ENCODE measurements around the gene TMEM17. TPM values are rescaled to one million over a fixed set of nuclear protein-coding genes. Genes with fewer than 3 reads are reported as not detected.

The TMEM17 gene
- total RNA-seq, 1 donor from 2014 or later = 0.99 TPM

DNA sequence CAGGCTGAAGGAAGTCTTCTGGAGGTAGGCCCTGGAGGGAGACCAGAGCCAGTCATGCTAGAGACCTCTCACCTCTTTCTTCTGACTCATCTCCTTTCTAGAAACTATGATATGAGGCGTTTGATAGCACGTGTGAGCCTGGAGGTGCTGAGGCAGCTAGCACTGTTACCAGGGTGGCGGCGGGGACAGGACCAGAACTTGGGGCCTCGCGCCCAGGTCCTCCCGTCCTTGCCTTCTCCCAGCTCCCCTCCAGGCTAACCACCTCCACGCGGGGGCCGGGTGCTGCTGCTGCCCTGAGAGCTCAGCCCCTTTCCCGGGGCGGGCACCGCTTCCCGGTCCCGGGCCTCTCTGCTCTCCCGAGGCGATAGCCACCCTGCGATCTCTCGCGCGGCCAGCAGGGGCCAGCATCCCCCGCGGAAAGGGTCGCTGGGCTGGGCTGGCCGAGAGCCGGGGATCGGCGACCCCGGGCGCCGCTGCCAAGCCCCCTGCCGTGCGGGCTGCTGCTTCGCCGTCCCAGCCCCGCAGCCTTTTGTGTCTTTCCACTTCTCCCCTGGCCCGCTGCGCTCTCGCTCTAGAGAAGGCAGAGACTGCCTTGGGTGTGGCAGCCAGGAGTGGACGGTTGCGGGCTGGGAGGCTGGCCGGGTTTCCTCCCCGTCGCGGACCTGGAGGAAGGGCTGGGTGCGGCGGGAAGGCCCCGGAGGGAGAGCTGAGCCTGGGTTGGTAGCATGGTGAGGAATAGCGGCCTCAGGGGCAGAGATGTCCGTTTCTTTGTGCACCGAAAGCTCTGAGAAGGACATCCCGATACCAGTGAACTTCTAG lies 49.1 kb downstream of the TMEM17 start:
- peak; percentile 65 to 74 for DNase-seq (ENCODE audit: low read depth in 2 of 2)

DNA sequence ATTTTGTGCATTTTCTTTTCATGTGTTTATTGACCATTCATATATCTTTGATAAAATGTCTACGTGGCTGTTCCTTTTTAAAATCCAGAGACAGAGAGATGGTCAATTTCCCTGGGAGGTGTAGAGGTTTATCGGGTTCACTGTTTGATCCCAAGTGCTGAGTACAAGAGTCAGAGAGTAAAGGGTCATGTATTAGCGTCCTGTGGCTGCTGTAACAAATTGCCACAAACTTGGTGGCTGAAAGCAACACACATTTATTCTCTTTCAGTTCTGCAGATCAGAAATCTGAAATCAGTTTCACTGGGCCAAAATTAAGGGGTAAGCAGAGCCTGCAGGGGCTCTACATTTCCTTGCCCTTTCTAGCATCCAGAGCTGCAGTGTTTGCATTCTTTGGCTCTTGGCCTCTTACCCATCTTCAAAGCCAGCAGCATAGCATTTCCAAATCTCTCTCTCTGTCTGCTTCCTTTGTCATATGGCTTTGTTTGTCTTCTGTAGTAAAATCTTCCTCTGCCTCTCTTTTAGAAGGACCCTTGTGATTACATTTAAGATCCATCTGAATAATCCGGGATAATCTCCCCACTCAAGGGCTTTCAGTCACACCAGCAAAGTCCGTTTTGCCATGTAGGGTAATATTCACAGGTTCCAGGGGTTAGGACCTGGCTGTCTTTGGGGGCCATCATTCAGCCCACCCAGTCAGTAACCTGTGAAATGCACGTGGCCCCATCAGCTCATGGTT lies 49.9 kb downstream of the TMEM17 start:
- DNase-seq (ENCODE audit: low read depth in 2 of 2) = no peak

DNA sequence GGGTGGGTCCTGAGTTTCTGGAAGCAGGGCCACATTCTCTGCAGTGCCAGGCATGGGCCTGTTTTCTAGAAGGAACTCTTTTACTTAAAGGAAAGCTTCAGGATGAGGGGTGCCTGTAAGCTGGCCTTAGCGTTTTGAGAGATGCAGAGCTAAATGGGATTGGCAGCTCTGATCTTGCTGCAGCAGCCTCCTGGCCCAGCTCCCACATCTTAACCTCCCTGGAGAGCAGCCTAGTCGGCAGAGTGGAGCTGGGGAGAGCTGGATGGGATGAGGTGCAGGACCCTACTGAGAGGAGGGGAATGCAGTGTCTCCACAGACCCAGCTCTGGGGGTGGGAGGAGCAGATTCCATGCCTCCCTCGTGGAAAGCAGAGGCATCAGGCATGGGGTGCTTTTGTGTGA lies 52.0 kb downstream of the TMEM17 start:
- DNase-seq (ENCODE audit: low read depth in 2 of 2) = no peak

DNA sequence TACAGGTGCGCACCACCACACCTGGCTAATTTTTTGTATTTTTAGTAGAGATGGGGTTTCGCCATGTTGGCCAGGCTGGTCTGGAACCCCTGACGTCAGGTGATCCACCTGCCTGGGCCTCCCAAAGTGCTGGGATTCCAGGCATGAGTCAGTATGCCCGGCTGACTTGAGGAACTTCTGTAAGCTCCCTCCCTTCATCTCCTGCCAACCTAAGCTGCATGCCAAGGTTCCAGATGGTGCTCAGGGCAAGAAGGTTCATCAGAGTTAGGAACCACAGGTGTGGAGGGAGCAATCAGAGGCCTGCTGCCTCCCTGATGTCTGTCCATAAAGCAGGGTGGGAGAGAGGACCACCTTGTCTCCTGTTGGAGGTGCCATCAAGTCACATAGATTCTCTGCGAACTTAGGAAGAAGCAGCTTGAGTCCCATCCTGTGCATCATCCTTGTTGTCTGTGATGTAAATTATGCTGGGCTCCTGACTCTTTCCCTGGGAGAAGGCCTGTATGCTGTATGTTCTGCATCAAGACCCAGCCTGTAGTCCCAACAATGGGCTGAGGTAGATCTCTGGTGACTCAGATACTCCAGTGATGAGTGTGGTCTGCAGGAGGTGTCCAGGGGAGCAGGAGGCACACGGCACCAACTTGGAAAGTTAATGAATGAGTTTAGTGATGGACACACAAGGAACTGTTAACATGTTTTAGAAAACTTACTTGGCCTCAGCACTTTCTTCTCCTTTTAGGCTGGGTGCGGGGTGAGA lies 53.1 kb downstream of the TMEM17 start:
- no peak for DNase-seq (ENCODE audit: low read depth in 2 of 2)

DNA sequence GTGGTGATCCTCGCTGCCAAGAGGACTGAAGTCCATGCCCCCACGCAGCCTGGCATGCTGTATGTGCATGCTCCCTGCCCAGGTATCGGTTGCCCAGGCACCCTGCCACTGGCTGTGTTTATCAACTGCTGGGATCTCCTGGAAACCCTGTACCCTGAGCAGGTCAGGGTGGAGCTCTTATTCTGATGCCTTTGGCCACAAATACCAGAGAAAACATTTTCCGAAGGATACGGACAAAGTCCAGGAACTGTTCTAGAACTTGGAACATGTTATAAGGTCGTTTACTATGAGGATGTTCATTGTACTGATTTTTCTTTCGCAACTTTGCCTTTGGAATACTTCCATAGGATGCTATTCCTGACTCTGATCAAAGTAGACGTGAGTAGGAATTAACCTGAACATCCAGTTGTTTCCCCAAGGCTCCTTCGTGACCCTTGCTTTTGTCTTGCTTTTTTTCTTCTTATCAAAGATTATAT lies 55.2 kb downstream of the TMEM17 start:
- no peak for DNase-seq (ENCODE audit: low read depth in 2 of 2)

Other genes starting within 250 kb of the TMEM17 start
- 11.3 and 17.9 TPM in 2 replicates for gene EHBP1, start 199.5 kb upstream of the TMEM17 start, total RNA-seq

Data from lung microvascular endothelial cell (primary cell).